ENCODE data around the gene DENND1B.

Gene DENND1B

GRCh38 chr1:197664391-197664790 is 110.9 kb downstream of the DENND1B start:
- Histone ChIP-seq H3K36me3 (ENCODE audit: control insufficient read depth in 2 of 2, insufficient read depth in 1 of 2, low read length in 2 of 2) (no peaks in the 10 kb centered on the region), H3K4me1 (ENCODE audit: control insufficient read depth, insufficient read depth, low read length) (no peaks in the 10 kb centered on the region), H3K27ac (ENCODE audit: extremely low read depth, low read depth, low read length) (no peak overlapping the region), H3K4me3 (ENCODE audit: low read depth, low read length) (no peak overlapping the region), H3K9me3 (ENCODE audit: control insufficient read depth, insufficient read depth, low read depth, low read length) (no peaks in the 10 kb centered on the region)
- ChIA-PET POLR2A (no interaction called here), CTCF (interaction anchor here (1.2 kb wide), 1 partner anchor 204 kb away, joined by 3 read pairs; no protein-coding TSS in a partner anchor)
- no peak for TF ChIP-seq ZNF311 (tag by site-specific recombination; IDR thresholded peaks at IDR 0.05; ENCODE audit: borderline replicate concordance)
- no peak for TF ChIP-seq ZNF791 (tag by site-specific recombination; IDR thresholded peaks at IDR 0.05)
- no peak for TF ChIP-seq ZNF157 (tag by site-specific recombination; IDR thresholded peaks at IDR 0.05)
- no peak for TF ChIP-seq ZNF658 (tag by site-specific recombination; IDR thresholded peaks at IDR 0.05)
- TF ChIP-seq PRDM6 (tag by site-specific recombination; IDR thresholded peaks at IDR 0.05) = peak; percentile 55; the same call in 1 of the 2 replicates

- H3K4me1 ChIP-seq (ENCODE audit: control insufficient read depth, insufficient read depth, low read length) = no peaks in the 10 kb centered on the region
- no peak overlapping the region for H3K27ac ChIP-seq (ENCODE audit: extremely low read depth, low read depth, low read length)
- H3K36me3 ChIP-seq (ENCODE audit: control insufficient read depth in 2 of 2, insufficient read depth in 1 of 2, low read length in 2 of 2) = no peaks in the 10 kb centered on the region
- H3K4me3 ChIP-seq (ENCODE audit: low read depth, low read length) = no peak overlapping the region
- POLR2A ChIA-PET = no interaction called here
- no peak for TF ChIP-seq ZNF664 (tag by site-specific recombination; IDR thresholded peaks at IDR 0.05)
- TF ChIP-seq KLF9 (tag by site-specific recombination; IDR thresholded peaks at IDR 0.05; ENCODE audit: low read depth) = no peak
- TF ChIP-seq ZBTB1 (tag by site-specific recombination; IDR thresholded peaks at IDR 0.05) = no peak
- no peak for TF ChIP-seq ZBTB26 (tag by site-specific recombination; optimal IDR thresholded peaks at IDR 0.05)
- no peak for TF ChIP-seq WT1 (tag by site-specific recombination; IDR thresholded peaks at IDR 0.05)
- no peak for TF ChIP-seq ZNF169 (tag by site-specific recombination; IDR thresholded peaks at IDR 0.05)
- TF ChIP-seq ZFP37 (tag by site-specific recombination; IDR thresholded peaks at IDR 0.05) = no peak
- no peak for TF ChIP-seq ZNF843 (tag by site-specific recombination; IDR thresholded peaks at IDR 0.05)
- no peak for TF ChIP-seq YY1 (tag by site-specific recombination; IDR thresholded peaks at IDR 0.05)
- TF ChIP-seq ZNF530 (tag by site-specific recombination; IDR thresholded peaks at IDR 0.05; ENCODE audit: low read depth) = no peak
- CTCF ChIA-PET = no interaction called here
- H3K9me3 ChIP-seq (ENCODE audit: control insufficient read depth, insufficient read depth, low read depth, low read length) = no peaks in the 10 kb centered on the region
These were observed 111.9 kb downstream of the DENND1B start for GRCh38 chr1:197663162-197663953.

GRCh38 chr1:197660389-197660788 is 114.9 kb downstream of the DENND1B start:
- TF ChIP-seq ZNF26 (tag by site-specific recombination; IDR thresholded peaks at IDR 0.05) = no peak
- no peak for TF ChIP-seq IKZF3 (tag by site-specific recombination; IDR thresholded peaks at IDR 0.05)
- TF ChIP-seq SETDB1 (IDR thresholded peaks at IDR 0.05; ENCODE audit: insufficient read length, low read length) = no peak
- TF ChIP-seq ZNF138 (tag by site-specific recombination; IDR thresholded peaks at IDR 0.05; ENCODE audit: borderline replicate concordance) = no peak
- no peak for TF ChIP-seq ZNF621 (tag by site-specific recombination; IDR thresholded peaks at IDR 0.05)
- TF ChIP-seq ZNF18 (tag by site-specific recombination; IDR thresholded peaks at IDR 0.05) = no peak
- no peak for TF ChIP-seq ZFHX2 (tag by site-specific recombination; conservative IDR thresholded peaks at IDR 0.05)
- no peak for TF ChIP-seq ZIC2 (tag by site-specific recombination; IDR thresholded peaks at IDR 0.05)
- no peak for TF ChIP-seq INSM2 (tag by site-specific recombination; IDR thresholded peaks at IDR 0.05)
- Histone ChIP-seq H3K9me3 (ENCODE audit: control insufficient read depth, insufficient read depth, low read depth, low read length) (no peaks in the 10 kb centered on the region), H3K36me3 (ENCODE audit: control insufficient read depth in 2 of 2, insufficient read depth in 1 of 2, low read length in 2 of 2) (no peaks in the 10 kb centered on the region), H3K4me3 (ENCODE audit: low read depth, low read length) (no peak overlapping the region), H3K27ac (ENCODE audit: extremely low read depth, low read depth, low read length) (no peak overlapping the region), H3K4me1 (ENCODE audit: control insufficient read depth, insufficient read depth, low read length) (no peaks in the 10 kb centered on the region)
- ChIA-PET POLR2A (no interaction called here), CTCF (no interaction called here)
